GM12878 (cell line): ENCODE measurements around the gene LARP1B. TPM values are rescaled to one million over a fixed set of nuclear protein-coding genes. Genes with fewer than 3 reads are reported as not detected.

Source experiments
- ATAC-seq: fragments of 200-7000 bp; cut with Tn5 transposase; 3 replicates; pipeline ENCODE4 v1.9.1; 2020; ENCODE audit warnings: mild to moderate bottlenecking, moderate library complexity
- BruUV-seq: library from RNA; stranded (reverse); fragments of 400-500 nt; replicated peaks from 2 replicates; lab custom pipeline; 2021; lab: Mats Ljungman, UMichigan
- CTCF ChIA-PET: fragments of 300-600 bp; sonication (Branson Sonifier 250); formaldehyde crosslinking; extraction: SDS; loops from one replicate; lab custom pipeline; 2021; ENCODE audit warnings: inconsistent platforms; lab: Yijun Ruan, JAX
- POLR2A ChIA-PET: fragments of 350-600 bp; formaldehyde crosslinking; extraction: SDS; loops from one replicate; lab custom pipeline; 2021; ENCODE audit warnings: inconsistent platforms; lab: Charles Lee
- RAD21 ChIA-PET: fragments of 300-600 bp; sonication (Branson Sonifier 250); formaldehyde crosslinking; loops from one replicate; lab custom pipeline; 2023; ENCODE audit warnings: antibody characterized with exemption; ENCODE audit not compliant: unreplicated experiment; lab: Charles Lee
- SMC1A ChIA-PET: fragments of 300-600 bp; sonication (Branson Sonifier 250); formaldehyde crosslinking; loops from one replicate; lab custom pipeline; 2023; ENCODE audit not compliant: unreplicated experiment, uncharacterized antibody; lab: Charles Lee
- DNase-seq: peaks from one replicate; pipeline ENCODE4 v3.0.0-alpha.2; 2011; ENCODE audit warnings: low read depth, low spot score
- FAIRE-seq: peaks from 3 replicates; lab custom pipeline; 2011; peaks lifted over from hg19 to GRCh38; lab: Jason Lieb, UNC
- H2AFZ ChIP-seq: 2 replicates; pipeline ENCODE4 v1.6.0; 2011; ENCODE audit warnings: low read depth, low read length, control low read depth; ENCODE audit not compliant: control insufficient read depth
- H3K27ac ChIP-seq: 2 replicates; pipeline ENCODE4 v1.5.1; 2011; ENCODE audit warnings: control low read depth; ENCODE audit not compliant: control insufficient read depth, insufficient read depth
- H3K27me3 ChIP-seq, 2 experiments: replicated peaks in 1 of 2; 2 replicates each; pipeline versions ENCODE4 v1.6.0 to v1.6.1; 2011; ENCODE audit warnings: low read length in 1 of 2; ENCODE audit not compliant: control insufficient read depth in 2 of 2, insufficient read depth in 2 of 2
- H3K36me3 ChIP-seq, 2 experiments: 2 replicates each; pipeline ENCODE4 v1.5.1; 2011; ENCODE audit warnings: low read length in 1 of 2; ENCODE audit not compliant: control insufficient read depth in 2 of 2, insufficient read depth in 2 of 2
- H3K4me1 ChIP-seq: 2 replicates; pipeline ENCODE4 v1.6.1; 2011; ENCODE audit warnings: mild to moderate bottlenecking, low read length, moderate library complexity, mixed read lengths; ENCODE audit not compliant: control insufficient read depth, insufficient read depth
- H3K4me2 ChIP-seq: 2 replicates; pipeline ENCODE4 v1.6.0; 2011; ENCODE audit warnings: control low read depth; ENCODE audit not compliant: control insufficient read depth, insufficient read depth
- H3K4me3 ChIP-seq: fragments of 200-600 bp; sonication (generic); 2 replicates; pipeline ENCODE4 v1.5.1; 2016
- H3K79me2 ChIP-seq: 2 replicates; pipeline ENCODE4 v1.6.0; 2011; ENCODE audit warnings: low read length; ENCODE audit not compliant: control insufficient read depth, insufficient read depth
- H3K9ac ChIP-seq: 2 replicates; pipeline ENCODE4 v1.8.0; 2011; ENCODE audit warnings: low read length, control low read depth, mixed read lengths; ENCODE audit not compliant: control insufficient read depth, insufficient read depth
- H3K9me3 ChIP-seq: replicated peaks from 3 replicates; pipeline ENCODE4 v1.5.1; 2011; ENCODE audit warnings: mild to moderate bottlenecking, low read length; ENCODE audit not compliant: control insufficient read depth, insufficient read depth
- H4K20me1 ChIP-seq: 2 replicates; pipeline ENCODE4 v1.6.0; 2011; ENCODE audit not compliant: control insufficient read depth, insufficient read depth
- CEBPB ChIP-seq, 2 experiments: fragments of 150-350 bp in 1 of 2; IDR thresholded peaks; 2 replicates each; pipeline ENCODE4 v1.6.1; 2012 to 2014; ENCODE audit warnings: low read depth in 2 of 2, low read length in 2 of 2, borderline replicate concordance in 1 of 2, inconsistent platforms in 1 of 2
- EGR1 ChIP-seq, 2 experiments: IDR thresholded peaks; 1 replicate in 1 of 2; 2 replicates in 1 of 2; pipeline ENCODE4 v1.6.1; 2011 to 2012; ENCODE audit warnings: low read depth in 2 of 2, low read length in 2 of 2, borderline replicate concordance in 1 of 2, mild to moderate bottlenecking in 1 of 2, moderate library complexity in 1 of 2
- KDM1A ChIP-seq: fragments of 200-600 bp; sonication (generic); IDR thresholded peaks from 2 replicates; pipeline ENCODE4 v1.6.1; 2016; ENCODE audit warnings: borderline replicate concordance
- NR2C1 ChIP-seq: fragments of 450-650 bp; IDR thresholded peaks from 2 replicates; pipeline ENCODE4 v1.6.1; 2017; ENCODE audit warnings: antibody characterized with exemption, mild to moderate bottlenecking, moderate library complexity
- PAX8 ChIP-seq: fragments of 450-650 bp; IDR thresholded peaks from 2 replicates; pipeline ENCODE4 v1.6.1; 2017; ENCODE audit warnings: mild to moderate bottlenecking, moderate library complexity
- RUNX3 ChIP-seq: IDR thresholded peaks from 2 replicates; pipeline ENCODE4 v1.6.1; 2012; ENCODE audit warnings: low read length, inconsistent platforms
- SPI1 ChIP-seq: IDR thresholded peaks from 2 replicates; pipeline ENCODE4 v1.6.1; 2011; ENCODE audit warnings: low read depth, mild to moderate bottlenecking, low read length, moderate library complexity, borderline replicate concordance; ENCODE audit not compliant: insufficient read depth
- SREBF1 ChIP-seq: IDR thresholded peaks from 2 replicates; pipeline ENCODE4 v1.6.1; 2012; ENCODE audit warnings: mild to moderate bottlenecking, low read length
- USF2 ChIP-seq: IDR thresholded peaks from 2 replicates; pipeline ENCODE4 v1.6.1; 2011; ENCODE audit warnings: low read depth, low read length, improper control_type of control experiment, borderline replicate concordance
- YBX1 ChIP-seq: fragments of 450-650 bp; IDR thresholded peaks from 2 replicates; pipeline ENCODE4 v1.6.1; 2016; ENCODE audit warnings: antibody characterized with exemption
- WGBS: methylation state at CpG from one replicate; pipeline ENCODE4 v1.1.6; 2016; ENCODE audit warnings: low lambda C conversion rate; ENCODE audit not compliant: insufficient replicate concordance, insufficient coverage; ENCODE audit errors: missing lambda C conversion rate; 5-methylcytosine and 5-hydroxymethylcytosine counted together
- in situ Hi-C: fragments of 300-500 bp; cut with MboI; formaldehyde crosslinking; loops from 9 replicates; pipeline ENCODE4 v1.14.3; 2018; ENCODE audit warnings: mixed read lengths
- intact Hi-C: fragments of 100-400 bp; cut with micrococcal nuclease; formaldehyde crosslinking; loops from one replicate; pipeline ENCODE4 v1.14.2; 2022; ENCODE audit not compliant: unreplicated experiment
- polyA plus RNA-seq, 11 experiments: library from polyadenylated mRNA; depleted of rRNA in 4 of 11; unstranded in 6 of 11; stranded (reverse) in 5 of 11; fragments of >200 nt; fragmentation: Nextera tagmentation in 4 of 11; fragmentation: Illumina TruSeq in 1 of 11; extraction: Ambion mirVana in 4 of 11; extraction: Trizol in 1 of 11; gene quantifications; 1 replicate in 1 of 11; 2 replicates in 10 of 11; pipeline versions ENCODE4 v1.2.1 to v1.2.3, GENCODE V29; 2011 to 2016; ENCODE audit warnings: inconsistent platforms in 2 of 11, missing spikeins in 2 of 11, low read depth in 1 of 11
- total RNA-seq, 4 experiments: library from RNA; depleted of rRNA in 3 of 4; stranded (reverse); fragments of >200 nt in 3 of 4; fragmentation: Illumina TruSeq in 1 of 4; extraction: Trizol in 1 of 4; gene quantifications; 2 replicates each; pipeline versions ENCODE4 v1.2.1 to v1.2.3, GENCODE V29; 2013 to 2021
- TF ChIP-seq, protein P1 (sequence below): IDR thresholded peaks from 2 replicates; pipeline ENCODE4 v1.6.1; 2011; ENCODE audit warnings: low read depth, mild to moderate bottlenecking, low read length, moderate library complexity, borderline replicate concordance; ENCODE audit errors: extremely low read depth
- TF ChIP-seq, protein P2 (sequence below): fragments of 450-650 bp; IDR thresholded peaks from 2 replicates; pipeline ENCODE4 v1.6.1; 2017; ENCODE audit warnings: mild to moderate bottlenecking
- TF ChIP-seq, protein P3 (sequence below): fragments of 450-650 bp; IDR thresholded peaks from 2 replicates; pipeline ENCODE4 v1.6.1; 2017; ENCODE audit warnings: mild to moderate bottlenecking, moderate library complexity

Gene LARP1B
- total and polyA plus RNA-seq, 10 of the 15 experiments (the other 5 are each of a cell fraction or from before 2014, with no cell fraction given) = 9.2 to 30.9 (median 14.7) TPM

GRCh38 chr4:128130621-128131020 lies 69.5 kb downstream of the LARP1B start:
- Histone ChIP-seq H3K79me2 (no peaks in the 10 kb centered on the region), H3K4me1 (no peaks in the 10 kb centered on the region), H3K9ac (no peak overlapping the region), H3K4me3 (no peak overlapping the region), H2AFZ (no peak overlapping the region), H3K27me3 (no peaks in the 10 kb centered on the region), H4K20me1 (no peaks in the 10 kb centered on the region), H3K9me3 (no peaks in the 10 kb centered on the region), H3K4me2 (no peak overlapping the region), H3K36me3 (no peaks in the 10 kb centered on the region; a peak in 1 of 4 replicates), H3K27ac (no peak overlapping the region)
- no TSS peak for BruUV-seq
- ChIA-PET CTCF (interaction anchor here (1.2 kb wide), 1 partner anchor 9 kb away, joined by 3 read pairs; no protein-coding TSS in a partner anchor), POLR2A (no interaction called here), RAD21 (no interaction called here), SMC1A (no interaction called here)
- FAIRE-seq (no peak), DNase-seq (no peak), ATAC-seq (no peak)
- WGBS = 100% methylated on average over 3 of the region's 3 CpGs
- no peak for TF ChIP-seq RUNX3
- no peak for TF ChIP-seq SPI1
- TF ChIP-seq, protein P1, sequence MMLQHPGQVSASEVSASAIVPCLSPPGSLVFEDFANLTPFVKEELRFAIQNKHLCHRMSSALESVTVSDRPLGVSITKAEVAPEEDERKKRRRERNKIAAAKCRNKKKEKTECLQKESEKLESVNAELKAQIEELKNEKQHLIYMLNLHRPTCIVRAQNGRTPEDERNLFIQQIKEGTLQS = no peak
- TF ChIP-seq PAX8 = no peak
- TF ChIP-seq YBX1 = no peak
- TF ChIP-seq NR2C1 = no peak
- TF ChIP-seq, protein P2, sequence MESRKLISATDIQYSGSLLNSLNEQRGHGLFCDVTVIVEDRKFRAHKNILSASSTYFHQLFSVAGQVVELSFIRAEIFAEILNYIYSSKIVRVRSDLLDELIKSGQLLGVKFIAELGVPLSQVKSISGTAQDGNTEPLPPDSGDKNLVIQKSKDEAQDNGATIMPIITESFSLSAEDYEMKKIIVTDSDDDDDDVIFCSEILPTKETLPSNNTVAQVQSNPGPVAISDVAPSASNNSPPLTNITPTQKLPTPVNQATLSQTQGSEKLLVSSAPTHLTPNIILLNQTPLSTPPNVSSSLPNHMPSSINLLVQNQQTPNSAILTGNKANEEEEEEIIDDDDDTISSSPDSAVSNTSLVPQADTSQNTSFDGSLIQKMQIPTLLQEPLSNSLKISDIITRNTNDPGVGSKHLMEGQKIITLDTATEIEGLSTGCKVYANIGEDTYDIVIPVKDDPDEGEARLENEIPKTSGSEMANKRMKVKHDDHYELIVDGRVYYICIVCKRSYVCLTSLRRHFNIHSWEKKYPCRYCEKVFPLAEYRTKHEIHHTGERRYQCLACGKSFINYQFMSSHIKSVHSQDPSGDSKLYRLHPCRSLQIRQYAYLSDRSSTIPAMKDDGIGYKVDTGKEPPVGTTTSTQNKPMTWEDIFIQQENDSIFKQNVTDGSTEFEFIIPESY = no peak
- TF ChIP-seq CEBPB (IDR thresholded peaks at IDR 0.05; ENCODE audit: borderline replicate concordance in 1 of 2, low read depth in 2 of 2, low read length in 2 of 2) = no peak
- no peak for TF ChIP-seq KDM1A
- no peak for TF ChIP-seq EGR1 (IDR thresholded peaks at IDR 0.05; ENCODE audit: borderline replicate concordance in 1 of 2, low read depth in 2 of 2, low read length in 2 of 2)
- TF ChIP-seq SREBF1 = no peak
- TF ChIP-seq, protein P3, sequence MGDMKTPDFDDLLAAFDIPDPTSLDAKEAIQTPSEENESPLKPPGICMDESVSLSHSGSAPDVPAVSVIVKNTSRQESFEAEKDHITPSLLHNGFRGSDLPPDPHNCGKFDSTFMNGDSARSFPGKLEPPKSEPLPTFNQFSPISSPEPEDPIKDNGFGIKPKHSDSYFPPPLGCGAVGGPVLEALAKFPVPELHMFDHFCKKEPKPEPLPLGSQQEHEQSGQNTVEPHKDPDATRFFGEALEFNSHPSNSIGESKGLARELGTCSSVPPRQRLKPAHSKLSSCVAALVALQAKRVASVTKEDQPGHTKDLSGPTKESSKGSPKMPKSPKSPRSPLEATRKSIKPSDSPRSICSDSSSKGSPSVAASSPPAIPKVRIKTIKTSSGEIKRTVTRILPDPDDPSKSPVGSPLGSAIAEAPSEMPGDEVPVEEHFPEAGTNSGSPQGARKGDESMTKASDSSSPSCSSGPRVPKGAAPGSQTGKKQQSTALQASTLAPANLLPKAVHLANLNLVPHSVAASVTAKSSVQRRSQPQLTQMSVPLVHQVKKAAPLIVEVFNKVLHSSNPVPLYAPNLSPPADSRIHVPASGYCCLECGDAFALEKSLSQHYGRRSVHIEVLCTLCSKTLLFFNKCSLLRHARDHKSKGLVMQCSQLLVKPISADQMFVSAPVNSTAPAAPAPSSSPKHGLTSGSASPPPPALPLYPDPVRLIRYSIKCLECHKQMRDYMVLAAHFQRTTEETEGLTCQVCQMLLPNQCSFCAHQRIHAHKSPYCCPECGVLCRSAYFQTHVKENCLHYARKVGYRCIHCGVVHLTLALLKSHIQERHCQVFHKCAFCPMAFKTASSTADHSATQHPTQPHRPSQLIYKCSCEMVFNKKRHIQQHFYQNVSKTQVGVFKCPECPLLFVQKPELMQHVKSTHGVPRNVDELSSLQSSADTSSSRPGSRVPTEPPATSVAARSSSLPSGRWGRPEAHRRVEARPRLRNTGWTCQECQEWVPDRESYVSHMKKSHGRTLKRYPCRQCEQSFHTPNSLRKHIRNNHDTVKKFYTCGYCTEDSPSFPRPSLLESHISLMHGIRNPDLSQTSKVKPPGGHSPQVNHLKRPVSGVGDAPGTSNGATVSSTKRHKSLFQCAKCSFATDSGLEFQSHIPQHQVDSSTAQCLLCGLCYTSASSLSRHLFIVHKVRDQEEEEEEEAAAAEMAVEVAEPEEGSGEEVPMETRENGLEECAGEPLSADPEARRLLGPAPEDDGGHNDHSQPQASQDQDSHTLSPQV = no peak
- TF ChIP-seq USF2 = no peak
- intact Hi-C loops (no loop called here), in situ Hi-C loops (no loop called here)
